Neuron (in vitro differentiated cells): ENCODE results near the gene CERCAM.

ENCODE experiments used
- H2AFZ ChIP-seq: one replicate; pipeline ENCODE4 v1.6.1; 2013; ENCODE audit warnings: low read depth, mild to moderate bottlenecking, inconsistent platforms, low read length, moderate library complexity
- H3K27me3 ChIP-seq: one replicate; pipeline ENCODE4 v1.6.1; 2013; ENCODE audit warnings: low read length; ENCODE audit not compliant: insufficient read depth
- H3K36me3 ChIP-seq: one replicate; pipeline ENCODE4 v1.6.1; 2013; ENCODE audit warnings: low read length; ENCODE audit not compliant: insufficient read depth
- H3K4me1 ChIP-seq: one replicate; pipeline ENCODE4 v1.6.1; 2013; ENCODE audit warnings: low read length; ENCODE audit not compliant: insufficient read depth
- H3K4me3 ChIP-seq: 2 replicates; pipeline ENCODE4 v1.5.1; 2013; ENCODE audit warnings: mild to moderate bottlenecking, low read length, moderate library complexity
- H3K9me3 ChIP-seq: one replicate; pipeline ENCODE4 v1.6.1; 2013; ENCODE audit warnings: low read length

The CERCAM gene

DNA sequence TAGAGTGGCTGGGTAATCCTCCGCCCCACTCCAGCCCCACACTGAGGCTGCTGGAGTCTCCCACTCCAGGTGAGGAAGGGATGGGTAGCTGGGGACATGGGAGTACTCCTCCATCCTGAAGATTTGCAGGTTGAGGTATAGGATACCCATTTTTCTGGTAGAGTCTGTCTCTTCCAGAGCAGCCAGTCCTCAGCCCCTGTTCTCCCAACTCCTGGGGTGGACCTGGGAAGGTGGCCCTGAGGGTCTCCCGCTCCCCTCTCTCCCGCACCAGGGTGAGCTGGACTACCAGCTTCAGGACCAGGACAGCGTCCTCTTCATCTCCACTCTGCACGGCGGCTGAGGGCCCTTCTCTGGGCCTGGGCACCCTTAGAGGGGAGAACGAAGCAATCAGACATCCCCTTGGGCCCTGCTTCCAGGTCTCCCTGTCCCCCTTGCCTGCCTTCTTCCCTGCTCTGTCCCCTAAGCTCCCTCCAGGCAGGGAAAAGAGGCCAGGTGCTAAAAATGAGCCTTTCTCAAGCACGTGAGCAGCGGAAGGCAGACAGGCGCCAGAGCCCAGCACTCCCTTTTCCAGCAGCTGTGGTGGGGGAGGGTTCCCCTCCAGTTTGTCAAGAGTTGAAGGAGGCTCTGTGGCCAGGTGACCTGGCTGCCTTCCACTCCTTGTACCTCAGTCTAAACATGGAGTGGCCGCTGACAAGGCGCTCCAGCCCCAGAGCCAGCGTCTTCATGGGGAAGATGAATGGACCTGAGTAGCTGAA, 31.1 kb upstream of the CERCAM start:
- Histone ChIP-seq H3K9me3 (no peaks in the 10 kb centered on the region), H3K4me3 (no peak overlapping the region), H2AFZ (no peak overlapping the region), H3K4me1 (peaks cover 80% of the 10 kb centered on the region), H3K27me3 (no peaks in the 10 kb centered on the region), H3K36me3 (peaks cover 42% of the 10 kb centered on the region)

DNA sequence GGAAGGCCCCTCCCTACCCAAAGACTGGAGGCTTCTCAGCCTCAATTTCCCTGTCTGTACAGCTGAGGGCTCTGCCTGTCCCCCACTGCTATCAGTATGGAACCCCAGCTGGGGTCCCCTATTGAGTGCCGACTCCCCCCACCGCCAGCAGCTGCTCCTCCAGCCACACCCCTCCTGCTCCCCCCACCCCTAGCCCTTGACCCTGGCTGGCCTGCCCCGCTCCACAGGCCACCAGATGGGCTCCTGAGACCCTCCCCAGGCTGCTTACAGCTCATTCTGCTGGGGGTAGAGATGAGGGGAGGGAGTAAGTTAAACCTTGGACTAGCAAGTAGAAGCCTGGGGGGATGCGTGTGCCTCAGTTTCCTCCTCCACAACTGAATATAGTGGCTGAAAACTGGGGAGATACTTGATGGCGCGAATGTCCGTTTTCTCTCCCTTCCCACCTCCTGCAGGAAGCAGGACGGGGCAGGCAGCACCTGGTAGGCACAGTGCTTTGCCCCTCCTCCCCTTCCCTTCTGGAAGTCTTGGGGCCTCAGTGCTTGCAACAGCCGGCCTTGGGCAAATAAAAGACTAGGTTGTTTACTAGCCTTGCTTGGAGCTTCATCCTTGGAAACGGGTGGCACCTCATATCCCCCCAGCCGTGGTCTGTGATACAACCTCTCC, 30.4 kb upstream of the CERCAM start:
- Histone ChIP-seq H3K36me3 (peaks cover 42% of the 10 kb centered on the region), H2AFZ (no peak overlapping the region), H3K4me1 (peaks cover 80% of the 10 kb centered on the region), H3K27me3 (no peaks in the 10 kb centered on the region), H3K9me3 (no peaks in the 10 kb centered on the region), H3K4me3 (peak overlapping the region; percentile 94)

DNA sequence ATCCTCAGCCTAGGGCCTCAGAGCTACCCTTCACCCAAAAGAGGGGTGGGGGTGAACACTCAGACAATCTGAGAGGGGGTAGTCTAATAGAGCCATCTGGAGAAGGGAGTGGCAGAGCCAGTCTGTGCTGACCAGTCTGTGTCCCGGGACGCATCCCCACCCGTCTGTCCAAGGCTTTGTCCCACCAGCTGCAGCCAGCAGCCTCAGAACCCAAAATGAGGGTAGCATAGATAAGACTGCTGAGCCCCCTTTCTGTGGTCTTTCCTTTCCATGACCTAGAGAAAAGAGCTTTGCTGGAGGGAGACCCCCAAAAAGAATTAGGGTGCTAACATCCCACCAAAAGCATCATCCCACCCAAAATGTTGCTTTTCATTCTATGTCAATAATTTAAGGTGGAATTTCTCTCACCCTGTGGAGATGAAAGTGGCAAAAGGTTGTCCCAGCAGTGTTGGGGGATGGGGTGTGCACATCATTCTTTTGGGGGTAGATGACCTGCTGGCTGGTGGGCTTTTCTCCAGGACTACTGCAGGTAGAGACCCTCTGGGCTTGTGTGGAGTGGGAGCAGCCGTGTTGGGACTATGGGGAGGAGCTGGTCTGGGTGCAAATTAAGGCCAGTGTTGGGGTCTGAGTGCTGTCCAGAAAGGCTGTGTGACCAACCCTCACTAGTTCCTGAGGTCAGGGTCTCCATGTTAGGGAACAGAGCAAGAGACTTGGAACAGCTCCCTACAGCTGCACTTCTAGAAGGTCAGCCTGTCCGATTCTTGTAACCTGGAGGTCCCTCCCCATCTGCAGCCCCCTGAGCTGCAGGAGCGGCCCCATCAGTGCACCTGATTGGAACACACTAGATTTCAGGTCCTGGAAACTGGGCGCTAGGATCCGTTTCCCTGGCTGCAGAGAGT, 29.6 kb upstream of the CERCAM start:
- Histone ChIP-seq H3K27me3 (no peaks in the 10 kb centered on the region), H3K4me3 (peak overlapping the region; percentile 94), H2AFZ (no peak overlapping the region), H3K36me3 (peaks cover 42% of the 10 kb centered on the region), H3K4me1 (peaks cover 74% of the 10 kb centered on the region), H3K9me3 (no peaks in the 10 kb centered on the region)

DNA sequence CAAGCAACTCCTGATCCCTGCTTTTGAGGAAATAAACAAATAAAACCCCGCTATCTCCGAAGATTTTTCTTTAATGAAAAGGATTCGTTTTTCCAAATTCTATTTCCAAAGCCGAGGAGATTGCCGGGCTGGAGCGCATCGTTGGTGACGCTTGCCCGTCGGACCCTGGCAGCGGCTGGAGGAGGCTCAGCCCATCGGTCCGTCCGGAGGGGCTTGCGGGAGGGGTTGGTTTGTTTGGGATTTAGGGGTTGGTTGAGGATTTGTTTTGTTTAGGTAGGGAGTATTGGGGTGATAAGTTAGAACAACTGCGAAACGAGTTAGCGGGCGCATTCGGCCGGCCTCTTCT, 28.7 kb upstream of the CERCAM start:
- Histone ChIP-seq H2AFZ (no peak overlapping the region), H3K4me3 (peak overlapping the region; percentile 94), H3K36me3 (peaks cover 42% of the 10 kb centered on the region), H3K9me3 (no peaks in the 10 kb centered on the region), H3K27me3 (no peaks in the 10 kb centered on the region), H3K4me1 (peaks cover 66% of the 10 kb centered on the region)

DNA sequence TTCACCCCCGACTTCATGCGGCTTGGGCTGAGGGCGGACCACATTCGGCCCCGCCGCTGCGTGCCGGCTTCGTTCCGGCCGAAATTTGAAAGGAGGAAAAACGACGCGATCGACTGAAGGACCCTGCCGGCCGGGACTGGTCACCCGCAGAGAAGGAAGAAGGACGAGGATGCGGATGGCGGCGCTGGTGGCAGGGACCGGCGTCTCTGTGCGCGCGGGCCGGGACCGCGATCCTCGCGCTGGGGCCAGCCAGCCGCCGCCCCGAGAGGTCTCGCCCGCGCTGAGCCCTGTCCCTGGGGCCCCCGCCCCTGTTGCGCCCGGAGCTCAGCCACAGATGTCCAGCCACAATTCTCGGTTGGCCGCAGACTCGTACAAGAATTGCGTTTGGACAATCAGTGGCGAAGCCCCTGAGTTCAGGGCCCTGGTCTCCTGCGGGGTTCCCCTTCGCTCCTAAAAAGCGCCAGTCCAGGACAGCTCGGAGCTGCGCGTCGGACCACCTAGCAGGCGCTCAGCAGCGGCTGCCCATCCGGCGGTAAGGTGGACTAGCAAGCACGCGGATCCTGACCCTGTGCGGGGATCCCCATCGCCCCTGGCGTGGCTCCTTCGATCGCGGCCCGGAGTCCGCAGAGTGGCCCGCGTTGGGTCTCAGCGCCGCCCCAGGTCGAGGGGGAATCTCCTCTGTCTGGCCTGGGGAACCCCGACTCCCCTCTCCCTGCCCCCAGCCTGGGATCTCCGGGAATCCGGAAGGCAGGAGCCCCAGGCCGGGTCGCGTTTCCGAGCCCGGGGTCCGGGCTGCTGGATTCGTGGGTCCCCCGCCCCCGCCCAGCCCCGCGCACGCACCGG, 28.1 kb upstream of the CERCAM start:
- H2AFZ ChIP-seq, result no peak overlapping the region
- peaks cover 60% of the 10 kb centered on the region for H3K4me1 ChIP-seq
- peak overlapping the region; percentile 94 for H3K4me3 ChIP-seq
- H3K9me3 ChIP-seq, result no peaks in the 10 kb centered on the region
- peaks cover 40% of the 10 kb centered on the region for H3K36me3 ChIP-seq
- no peaks in the 10 kb centered on the region for H3K27me3 ChIP-seq

DNA sequence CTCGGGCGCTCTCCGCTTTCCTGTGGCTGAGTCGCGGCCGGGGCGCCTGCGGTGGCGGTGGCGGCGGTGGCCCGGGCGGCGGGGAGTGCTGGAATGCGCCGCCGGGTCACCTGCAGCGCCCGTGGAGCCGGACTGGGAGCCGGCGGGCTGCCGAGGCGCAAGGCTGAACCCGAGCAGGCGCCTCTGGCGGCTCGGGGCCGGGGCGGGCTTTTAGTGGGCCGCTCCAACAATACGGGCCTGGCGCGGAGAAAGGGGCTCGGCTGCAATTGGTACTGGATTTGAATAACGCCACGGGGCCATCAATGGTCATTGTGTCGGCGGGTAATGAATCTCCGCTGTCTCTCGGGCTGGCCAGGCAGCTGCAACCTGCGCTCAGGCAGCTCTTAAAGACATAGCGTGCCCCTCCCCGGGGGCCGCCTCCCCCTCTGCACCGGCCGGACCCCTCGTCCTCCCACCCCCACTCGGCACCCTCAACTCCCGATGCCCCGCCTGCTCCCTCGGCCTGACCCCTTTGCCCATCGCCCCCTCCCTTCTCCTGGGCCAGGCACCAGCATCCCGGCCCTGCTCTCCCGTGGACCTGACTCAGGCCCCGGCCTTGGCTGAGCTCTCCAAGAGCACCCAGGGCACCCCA, 27.4 kb upstream of the CERCAM start:
- H3K27me3 ChIP-seq, result no peaks in the 10 kb centered on the region
- peaks cover 52% of the 10 kb centered on the region for H3K4me1 ChIP-seq
- H3K4me3 ChIP-seq, result peak overlapping the region; percentile 94
- peaks cover 37% of the 10 kb centered on the region for H3K36me3 ChIP-seq
- no peak overlapping the region for H2AFZ ChIP-seq
- peaks cover 2% of the 10 kb centered on the region for H3K9me3 ChIP-seq

DNA sequence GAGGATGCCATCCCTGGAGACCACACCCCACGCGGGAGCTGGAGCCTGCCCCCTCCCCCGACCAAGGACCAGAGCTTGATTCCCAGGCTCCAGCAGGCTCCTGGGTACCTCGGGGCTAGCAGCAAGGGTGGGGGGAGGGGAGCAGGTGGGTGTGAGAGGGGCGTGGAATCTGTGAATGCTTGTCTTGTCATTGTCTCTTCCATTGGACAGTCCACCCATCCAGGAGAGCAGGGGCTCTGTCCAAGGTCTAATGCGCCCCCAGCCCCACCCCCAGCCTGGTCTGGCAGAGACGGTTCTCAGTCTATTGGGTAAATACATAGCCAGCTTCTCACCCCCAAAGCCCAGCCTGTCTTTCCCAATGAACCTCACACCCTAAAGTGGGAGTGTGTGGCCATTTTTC, 26.7 kb upstream of the CERCAM start:
- no peak overlapping the region for H2AFZ ChIP-seq
- H3K36me3 ChIP-seq, result peaks cover 30% of the 10 kb centered on the region
- peak overlapping the region; percentile 94 for H3K4me3 ChIP-seq
- peaks cover 45% of the 10 kb centered on the region for H3K4me1 ChIP-seq
- peaks cover 2% of the 10 kb centered on the region for H3K9me3 ChIP-seq
- no peaks in the 10 kb centered on the region for H3K27me3 ChIP-seq

DNA sequence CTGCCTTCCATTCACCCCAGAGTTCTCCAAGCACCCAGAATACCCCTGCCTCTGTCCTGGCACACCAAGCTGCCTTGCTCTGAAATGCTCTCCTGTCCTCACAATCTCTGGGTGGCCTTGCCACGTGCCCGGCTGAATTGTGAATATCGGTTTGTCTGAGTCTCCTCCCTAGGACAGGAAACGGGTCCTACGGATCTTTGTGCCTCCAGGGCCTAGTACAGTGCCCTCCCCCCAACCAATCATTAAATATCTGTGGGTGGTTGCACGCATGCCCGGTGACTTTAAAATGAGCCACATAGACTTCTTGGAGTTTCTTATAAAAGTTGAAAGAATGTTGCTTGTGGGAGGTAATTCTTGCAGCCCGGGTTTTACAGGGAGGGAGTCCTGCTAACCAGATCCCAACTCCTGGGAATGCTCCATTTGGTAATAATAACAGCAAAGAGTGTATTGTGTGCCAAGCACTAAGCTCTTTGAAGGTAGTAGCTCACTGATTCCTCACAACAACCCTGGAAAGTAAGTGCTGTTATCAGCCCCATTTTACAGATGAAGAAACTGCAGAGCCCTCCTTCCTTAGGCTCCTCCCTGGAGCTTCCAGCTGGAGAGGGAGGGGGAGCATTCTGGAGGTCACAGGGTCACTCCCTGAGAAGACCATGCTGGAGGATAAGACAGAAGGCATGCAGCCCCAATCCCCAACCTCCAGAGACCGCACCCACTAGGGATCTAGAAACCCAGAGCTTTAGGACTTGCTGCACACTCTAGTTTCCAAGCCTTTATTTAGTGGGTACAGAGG, 26.1 kb upstream of the CERCAM start:
- H3K36me3 ChIP-seq, result peaks cover 24% of the 10 kb centered on the region
- no peaks in the 10 kb centered on the region for H3K27me3 ChIP-seq
- peaks cover 2% of the 10 kb centered on the region for H3K9me3 ChIP-seq
- H2AFZ ChIP-seq, result no peak overlapping the region
- peak overlapping the region; percentile 94 for H3K4me3 ChIP-seq
- H3K4me1 ChIP-seq, result peaks cover 39% of the 10 kb centered on the region

DNA sequence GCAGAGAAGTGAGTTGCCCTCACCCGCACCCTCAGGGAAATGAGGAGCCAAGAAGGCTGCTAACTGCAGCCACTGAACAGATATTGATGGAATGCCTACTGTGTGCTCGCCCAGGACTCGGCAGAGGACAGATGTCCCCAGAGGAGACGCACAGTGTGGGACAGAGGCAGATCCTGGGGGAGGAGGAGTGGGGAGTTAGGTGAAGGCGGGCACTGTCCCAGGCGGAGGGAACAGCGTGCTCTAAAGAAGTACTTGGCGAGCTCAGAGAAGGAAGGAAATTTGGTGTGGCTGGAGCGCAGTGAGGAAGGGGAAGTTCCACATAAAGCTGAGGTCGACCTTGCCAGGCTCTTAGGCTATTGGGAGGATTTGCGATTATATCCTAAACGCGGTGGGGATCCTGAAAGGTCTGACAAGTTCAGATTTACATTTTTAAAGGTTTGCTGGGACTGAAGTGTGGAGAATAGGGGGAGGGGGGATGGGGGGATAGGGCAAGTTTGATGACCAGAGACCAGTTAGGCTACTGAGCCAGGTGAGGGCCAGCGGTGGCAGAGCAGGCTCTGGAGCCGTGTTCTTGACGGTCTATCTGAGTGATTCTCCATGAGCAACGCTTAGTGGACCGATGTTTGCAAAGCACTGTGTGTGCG, 23.6 kb upstream of the CERCAM start:
- no peak overlapping the region for H2AFZ ChIP-seq
- H3K27me3 ChIP-seq, result no peaks in the 10 kb centered on the region
- H3K9me3 ChIP-seq, result peaks cover 2% of the 10 kb centered on the region
- H3K4me1 ChIP-seq, result peaks cover 17% of the 10 kb centered on the region
- peaks cover 4% of the 10 kb centered on the region for H3K36me3 ChIP-seq
- H3K4me3 ChIP-seq, result no peak overlapping the region

DNA sequence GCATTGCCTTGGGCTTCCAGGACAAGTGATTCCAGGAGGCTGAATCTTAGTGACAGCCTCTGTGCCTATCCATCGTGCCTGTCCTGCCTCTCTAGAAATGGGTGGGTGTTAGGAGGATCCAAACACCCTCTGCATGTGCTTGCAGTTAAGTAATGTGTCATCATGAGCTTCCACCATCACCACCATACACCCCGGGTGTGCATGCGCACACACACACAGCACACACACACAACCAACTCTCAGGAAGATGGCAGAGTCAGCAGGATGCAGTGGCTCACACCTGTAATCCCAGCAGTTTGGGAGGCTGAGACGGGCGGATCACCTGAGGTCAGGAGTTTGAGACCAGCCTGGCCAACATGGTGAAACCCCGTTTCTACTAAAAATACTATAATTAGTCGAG, 22.8 kb upstream of the CERCAM start:
- Histone ChIP-seq H3K9me3 (peaks cover 2% of the 10 kb centered on the region), H3K27me3 (no peaks in the 10 kb centered on the region), H3K4me3 (no peak overlapping the region), H3K36me3 (no peaks in the 10 kb centered on the region), H3K4me1 (peaks cover 17% of the 10 kb centered on the region), H2AFZ (no peak overlapping the region)

DNA sequence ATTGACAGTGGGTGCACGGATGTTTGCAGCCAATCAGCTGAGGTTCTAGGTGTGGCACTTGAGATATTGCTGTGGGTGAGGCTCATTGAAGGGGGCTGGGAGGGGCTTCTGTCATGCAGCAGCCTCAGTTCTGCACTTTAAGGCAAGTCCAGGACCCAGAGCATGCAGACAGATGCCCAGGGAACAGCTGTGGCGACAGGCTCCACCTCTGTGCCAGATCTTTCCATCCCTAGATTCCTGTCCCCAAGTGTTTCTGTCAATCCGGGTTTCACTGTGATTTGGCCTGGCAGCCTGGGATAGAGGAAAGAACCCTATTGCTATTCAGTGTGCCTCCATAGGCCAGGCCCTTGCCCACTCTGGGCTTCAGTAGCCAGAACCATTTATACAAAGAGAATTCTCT, 20.8 kb upstream of the CERCAM start:
- H3K9me3 ChIP-seq, result peaks cover 2% of the 10 kb centered on the region
- peaks cover 10% of the 10 kb centered on the region for H3K4me1 ChIP-seq
- no peaks in the 10 kb centered on the region for H3K36me3 ChIP-seq
- H2AFZ ChIP-seq, result no peak overlapping the region
- no peak overlapping the region for H3K4me3 ChIP-seq
- no peaks in the 10 kb centered on the region for H3K27me3 ChIP-seq
